ENCODE results near the gene CDYL2. TPM values are rescaled to one million over a fixed set of nuclear protein-coding genes. Genes with fewer than 3 reads are reported as not detected.

Gene CDYL2
- total RNA-seq, 2 experiments from 2014 or later = 0.98 to 2.5 TPM

GRCh38 chr16:80775450-80775849 lies 28.9 kb downstream of the CDYL2 start:
- Histone ChIP-seq H2AFZ (ENCODE audit: low read length) (no peak overlapping the region), H3K9me3 (ENCODE audit: low read length) (no peaks in the 10 kb centered on the region), H3K4me2 (ENCODE audit: low read length) (no peak overlapping the region), H3K4me3 (ENCODE audit: low read depth, low read length, poor library complexity, severe bottlenecking) (no peak overlapping the region), H3K9me2 (ENCODE audit: insufficient read depth, low read length) (no peaks in the 10 kb centered on the region), H3K79me2 (ENCODE audit: insufficient read depth, low read depth, low read length) (no peaks in the 10 kb centered on the region), H3K4me1 (ENCODE audit: insufficient read depth, low read length, poor library complexity, severe bottlenecking) (no peaks in the 10 kb centered on the region), H3K27ac (ENCODE audit: low read depth, low read length, poor library complexity, severe bottlenecking) (no peak overlapping the region), H3K36me3 (ENCODE audit: insufficient read depth, low read length) (no peaks in the 10 kb centered on the region), H4K20me1 (ENCODE audit: insufficient read depth, low read length) (no peaks in the 10 kb centered on the region)
- POLR2A ChIA-PET = interaction anchor here (0.6 to 0.9 kb wide), 4 partner anchors 18 to 462 kb away, joined by 3 to 5 read pairs (median 4); no protein-coding TSS in a partner anchor
- no peak for TF ChIP-seq CTCF (conservative IDR thresholded peaks at IDR 0.05; ENCODE audit: low read length)
- no peak for TF ChIP-seq EZH2phosphoT487 (IDR thresholded peaks at IDR 0.05; ENCODE audit: borderline replicate concordance, low read depth, low read length)
- BruUV-seq (replicated peaks) = no TSS peak
- intact Hi-C loops (cut with micrococcal nuclease; ENCODE audit: unreplicated experiment) = no loop called here
- no peak for DNase-seq (ENCODE audit: low spot score)
- CTCF ChIA-PET (ENCODE audit: unreplicated experiment) = no interaction called here

GRCh38 chr16:80766798-80767197 lies 37.6 kb downstream of the CDYL2 start:
- DNase-seq (ENCODE audit: low spot score) = no peak
- TF ChIP-seq CTCF (conservative IDR thresholded peaks at IDR 0.05; ENCODE audit: low read length) (no peak), EZH2phosphoT487 (IDR thresholded peaks at IDR 0.05; ENCODE audit: borderline replicate concordance, low read depth, low read length) (no peak)
- H3K4me2 ChIP-seq (ENCODE audit: low read length) = no peak overlapping the region
- H3K79me2 ChIP-seq (ENCODE audit: insufficient read depth, low read depth, low read length) = no peaks in the 10 kb centered on the region
- no peaks in the 10 kb centered on the region for H4K20me1 ChIP-seq (ENCODE audit: insufficient read depth, low read length)
- H3K36me3 ChIP-seq (ENCODE audit: insufficient read depth, low read length) = no peaks in the 10 kb centered on the region
- BruUV-seq (replicated peaks) = no TSS peak
- H2AFZ ChIP-seq (ENCODE audit: low read length) = no peak overlapping the region
- ChIA-PET POLR2A (no interaction called here), CTCF (ENCODE audit: unreplicated experiment) (no interaction called here)
- no peaks in the 10 kb centered on the region for H3K9me2 ChIP-seq (ENCODE audit: insufficient read depth, low read length)
- no peak overlapping the region for H3K4me3 ChIP-seq (ENCODE audit: low read depth, low read length, poor library complexity, severe bottlenecking)
- no peak overlapping the region for H3K27ac ChIP-seq (ENCODE audit: low read depth, low read length, poor library complexity, severe bottlenecking)
- intact Hi-C loops (cut with micrococcal nuclease; ENCODE audit: unreplicated experiment) = no loop called here
- no peaks in the 10 kb centered on the region for H3K9me3 ChIP-seq (ENCODE audit: low read length)
- H3K4me1 ChIP-seq (ENCODE audit: insufficient read depth, low read length, poor library complexity, severe bottlenecking) = no peaks in the 10 kb centered on the region

GRCh38 chr16:80759419-80760162 lies 44.8 kb downstream of the CDYL2 start:
- Histone ChIP-seq H3K4me3 (ENCODE audit: low read depth, low read length, poor library complexity, severe bottlenecking) (no peak overlapping the region), H3K4me1 (ENCODE audit: insufficient read depth, low read length, poor library complexity, severe bottlenecking) (no peaks in the 10 kb centered on the region), H3K79me2 (ENCODE audit: insufficient read depth, low read depth, low read length) (no peaks in the 10 kb centered on the region), H4K20me1 (ENCODE audit: insufficient read depth, low read length) (no peaks in the 10 kb centered on the region), H3K9me2 (ENCODE audit: insufficient read depth, low read length) (no peaks in the 10 kb centered on the region), H2AFZ (ENCODE audit: low read length) (no peak overlapping the region), H3K9me3 (ENCODE audit: low read length) (no peaks in the 10 kb centered on the region), H3K36me3 (ENCODE audit: insufficient read depth, low read length) (no peaks in the 10 kb centered on the region), H3K27ac (ENCODE audit: low read depth, low read length, poor library complexity, severe bottlenecking) (no peak overlapping the region), H3K4me2 (ENCODE audit: low read length) (no peak overlapping the region)
- POLR2A ChIA-PET = no interaction called here
- intact Hi-C loops (cut with micrococcal nuclease; ENCODE audit: unreplicated experiment) = no loop called here
- TF ChIP-seq EZH2phosphoT487 (IDR thresholded peaks at IDR 0.05; ENCODE audit: borderline replicate concordance, low read depth, low read length) (no peak), CTCF (conservative IDR thresholded peaks at IDR 0.05; ENCODE audit: low read length) (no peak)
- CTCF ChIA-PET (ENCODE audit: unreplicated experiment) = no interaction called here
- BruUV-seq (replicated peaks) = no TSS peak
- DNase-seq (ENCODE audit: low spot score) = no peak
